OCI-LY1 (cell line): ENCODE measurements around the gene ZNF609.

Experiments used
- H2AFZ ChIP-seq: fragments of 200-600 bp; sonication (generic), shearing (Covaris generic); 2 replicates; pipeline ENCODE4 v1.6.0; 2014; ENCODE audit warnings: antibody characterized with exemption, mild to moderate bottlenecking, low read length
- H3F3A ChIP-seq: fragments of 200-600 bp; sonication (generic), shearing (Covaris generic); 2 replicates; pipeline ENCODE4 v1.6.0; 2014; ENCODE audit warnings: mild to moderate bottlenecking, antibody characterized with exemption, low read length, moderate library complexity; ENCODE audit not compliant: insufficient read depth
- H3K27ac ChIP-seq: fragments of 200-600 bp; sonication (generic); 2 replicates; pipeline ENCODE4 v1.5.1; 2014; ENCODE audit warnings: low read length, mixed run types, mild to moderate bottlenecking, low read depth; ENCODE audit not compliant: poor library complexity, severe bottlenecking
- H3K27me3 ChIP-seq: fragments of 200-600 bp; sonication (generic); 2 replicates; pipeline ENCODE4 v1.6.0; 2014; ENCODE audit warnings: antibody characterized with exemption, mild to moderate bottlenecking, low read length, moderate library complexity; ENCODE audit not compliant: insufficient read depth
- H3K36me3 ChIP-seq: fragments of 200-600 bp; sonication (generic); 2 replicates; pipeline ENCODE4 v1.6.1; 2014; ENCODE audit warnings: mild to moderate bottlenecking, antibody characterized with exemption, low read length, moderate library complexity, mixed read lengths; ENCODE audit not compliant: insufficient read depth
- H3K4me1 ChIP-seq: fragments of 200-600 bp; sonication (generic); 2 replicates; pipeline ENCODE4 v1.5.1; 2014; ENCODE audit warnings: mild to moderate bottlenecking, low read length, moderate library complexity; ENCODE audit not compliant: insufficient read depth, severe bottlenecking
- H3K4me2 ChIP-seq: fragments of 200-600 bp; sonication (generic), shearing (Covaris generic); 2 replicates; pipeline ENCODE4 v1.6.1; 2014; ENCODE audit warnings: low read length
- H3K4me3 ChIP-seq: fragments of 200-600 bp; sonication (generic); 2 replicates; pipeline ENCODE4 v1.5.1; 2014; ENCODE audit warnings: low read length, low read depth, mild to moderate bottlenecking, mixed read lengths; ENCODE audit not compliant: poor library complexity, severe bottlenecking
- H3K79me2 ChIP-seq: fragments of 200-600 bp; shearing (Covaris generic); 2 replicates; pipeline ENCODE4 v1.6.1; 2016; ENCODE audit warnings: mixed run types, low read length, mixed read lengths; ENCODE audit not compliant: insufficient read depth
- H3K9ac ChIP-seq: fragments of 200-600 bp; sonication (generic), shearing (Covaris generic); 2 replicates; pipeline ENCODE4 v1.6.1; 2014; ENCODE audit warnings: mild to moderate bottlenecking, low read length, mixed read lengths
- H3K9me2 ChIP-seq: fragments of 200-600 bp; sonication (generic), shearing (Covaris generic); 2 replicates; pipeline ENCODE4 v1.6.1; 2014; ENCODE audit warnings: low read depth, mild to moderate bottlenecking, low read length, mixed read lengths
- H3K9me3 ChIP-seq: fragments of 200-600 bp; shearing (Covaris generic); 2 replicates; pipeline ENCODE4 v1.6.1; 2014; ENCODE audit warnings: low read length, mixed read lengths
- H4K20me1 ChIP-seq: fragments of 200-600 bp; sonication (generic), shearing (Covaris generic); 2 replicates; pipeline ENCODE4 v1.6.0; 2016; ENCODE audit warnings: mild to moderate bottlenecking, low read length; ENCODE audit not compliant: insufficient read depth
- EZH2 ChIP-seq: fragments of 200-600 bp; sonication (generic), shearing (Covaris generic); IDR thresholded peaks from 2 replicates; pipeline ENCODE4 v1.8.0; 2017; ENCODE audit warnings: borderline replicate concordance, mixed run types, mild to moderate bottlenecking, antibody characterized with exemption, low read length, moderate library complexity, mixed read lengths
- TF ChIP-seq, protein P1 (sequence below): fragments of 200-600 bp; sonication (generic), shearing (Covaris generic); IDR thresholded peaks from 2 replicates; pipeline ENCODE4 v1.5.1; 2017; ENCODE audit warnings: mild to moderate bottlenecking, antibody characterized with exemption, low read length, moderate library complexity, mixed read lengths

ZNF609 gene

GRCh38 chr15:64423970-64424369 lies 36.4 kb upstream of the ZNF609 start:
- Histone ChIP-seq H3K27me3 (no peaks in the 10 kb centered on the region), H3K4me1 (no peaks in the 10 kb centered on the region), H2AFZ (no peak overlapping the region), H3K27ac (no peak overlapping the region), H4K20me1 (no peaks in the 10 kb centered on the region), H3K79me2 (no peaks in the 10 kb centered on the region), H3K36me3 (peaks cover 40% of the 10 kb centered on the region; the same call in 1 of the 2 replicates), H3K9me3 (no peaks in the 10 kb centered on the region), H3K9ac (no peak overlapping the region), H3K4me3 (no peak overlapping the region), H3K4me2 (no peak overlapping the region), H3K9me2 (no peaks in the 10 kb centered on the region), H3F3A (no peaks in the 10 kb centered on the region)
- no peak for TF ChIP-seq EZH2
- TF ChIP-seq, protein P1, sequence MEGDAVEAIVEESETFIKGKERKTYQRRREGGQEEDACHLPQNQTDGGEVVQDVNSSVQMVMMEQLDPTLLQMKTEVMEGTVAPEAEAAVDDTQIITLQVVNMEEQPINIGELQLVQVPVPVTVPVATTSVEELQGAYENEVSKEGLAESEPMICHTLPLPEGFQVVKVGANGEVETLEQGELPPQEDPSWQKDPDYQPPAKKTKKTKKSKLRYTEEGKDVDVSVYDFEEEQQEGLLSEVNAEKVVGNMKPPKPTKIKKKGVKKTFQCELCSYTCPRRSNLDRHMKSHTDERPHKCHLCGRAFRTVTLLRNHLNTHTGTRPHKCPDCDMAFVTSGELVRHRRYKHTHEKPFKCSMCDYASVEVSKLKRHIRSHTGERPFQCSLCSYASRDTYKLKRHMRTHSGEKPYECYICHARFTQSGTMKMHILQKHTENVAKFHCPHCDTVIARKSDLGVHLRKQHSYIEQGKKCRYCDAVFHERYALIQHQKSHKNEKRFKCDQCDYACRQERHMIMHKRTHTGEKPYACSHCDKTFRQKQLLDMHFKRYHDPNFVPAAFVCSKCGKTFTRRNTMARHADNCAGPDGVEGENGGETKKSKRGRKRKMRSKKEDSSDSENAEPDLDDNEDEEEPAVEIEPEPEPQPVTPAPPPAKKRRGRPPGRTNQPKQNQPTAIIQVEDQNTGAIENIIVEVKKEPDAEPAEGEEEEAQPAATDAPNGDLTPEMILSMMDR = no peak

DNA sequence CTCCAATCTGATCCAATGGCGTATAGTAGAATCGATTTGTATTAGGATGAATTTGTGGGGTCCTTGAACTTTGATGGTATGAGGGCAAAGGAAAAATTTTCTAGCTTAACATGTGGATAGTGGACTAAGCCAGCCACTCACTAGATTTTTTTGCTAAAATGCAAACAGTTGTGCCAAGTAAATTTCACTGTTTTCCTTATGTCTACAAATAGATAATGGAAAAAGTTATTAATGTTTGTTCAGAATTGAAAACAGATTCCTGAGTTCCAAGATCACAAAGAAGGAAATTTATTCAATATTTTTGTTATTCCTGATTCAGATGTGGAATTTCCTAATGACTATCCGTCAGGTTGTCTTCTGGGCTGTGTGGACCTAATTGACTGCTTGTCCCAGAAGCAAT lies 35.2 kb upstream of the ZNF609 start:
- no peak overlapping the region for H3K4me2 ChIP-seq
- no peaks in the 10 kb centered on the region for H3K4me1 ChIP-seq
- H3K27me3 ChIP-seq = no peaks in the 10 kb centered on the region
- H3K79me2 ChIP-seq = no peaks in the 10 kb centered on the region
- H2AFZ ChIP-seq = no peak overlapping the region
- H3F3A ChIP-seq = no peaks in the 10 kb centered on the region
- H3K27ac ChIP-seq = no peak overlapping the region
- no peak overlapping the region for H3K9ac ChIP-seq
- no peak overlapping the region for H3K4me3 ChIP-seq
- no peaks in the 10 kb centered on the region for H3K9me3 ChIP-seq
- peaks cover 35% of the 10 kb centered on the region; the same call in 1 of the 2 replicates for H3K36me3 ChIP-seq
- no peaks in the 10 kb centered on the region for H4K20me1 ChIP-seq
- no peaks in the 10 kb centered on the region for H3K9me2 ChIP-seq
- TF ChIP-seq, protein P1 = no peak
- TF ChIP-seq EZH2 = no peak

DNA sequence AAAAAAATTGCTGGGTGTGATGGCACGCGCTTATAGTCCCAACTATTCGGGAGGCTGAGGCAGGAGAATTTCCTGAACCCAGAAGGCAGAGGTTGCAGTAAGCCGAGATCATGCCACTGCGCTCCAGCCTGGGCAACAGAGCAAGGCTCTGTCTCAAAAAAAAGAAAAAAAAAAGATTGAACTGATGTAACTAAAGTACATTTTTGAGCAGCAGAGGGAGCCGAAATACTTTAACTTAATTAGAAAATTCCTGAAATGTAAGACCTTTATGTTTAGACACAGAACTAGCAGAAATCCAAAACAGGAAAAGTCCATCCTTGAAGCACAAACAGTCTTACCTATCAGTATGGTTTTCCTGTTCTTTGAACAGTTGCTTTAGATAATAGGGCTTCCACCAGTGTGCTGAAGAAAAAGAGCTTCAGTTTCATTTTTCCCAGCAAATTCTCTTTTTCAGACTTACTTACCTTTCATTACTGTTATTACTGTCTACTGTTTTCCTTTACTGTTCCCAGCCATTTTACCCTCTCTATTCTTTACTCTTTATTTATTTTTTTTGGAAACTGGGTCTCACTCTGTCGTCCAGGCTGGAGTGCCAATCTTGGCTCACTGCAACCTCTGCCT lies 33.4 kb upstream of the ZNF609 start:
- Histone ChIP-seq H3F3A (no peaks in the 10 kb centered on the region), H3K27ac (no peak overlapping the region), H3K4me1 (no peaks in the 10 kb centered on the region), H3K27me3 (no peaks in the 10 kb centered on the region), H3K79me2 (no peaks in the 10 kb centered on the region), H3K4me2 (no peak overlapping the region), H3K9me2 (no peaks in the 10 kb centered on the region), H3K36me3 (peaks cover 27% of the 10 kb centered on the region; the same call in 1 of the 2 replicates), H3K9ac (no peak overlapping the region), H3K9me3 (no peaks in the 10 kb centered on the region), H4K20me1 (no peaks in the 10 kb centered on the region), H2AFZ (no peak overlapping the region), H3K4me3 (no peak overlapping the region)
- TF ChIP-seq, protein P1 = peak; percentile 30; the same call in 1 of the 2 replicates
- no peak for TF ChIP-seq EZH2
